Spleen (tissue), 7 donors: Measurements from ENCODE around the gene MMP25.

Experiments
- CTCF ChIP-seq, 11 experiments: fragments of 200-600 bp in 7 of 11; fragments of 450-650 bp in 4 of 11; sonication (generic) in 4 of 11; IDR thresholded peaks in 8 of 11; conservative IDR thresholded peaks in 3 of 11; 1 replicate in 7 of 11; 2 replicates in 4 of 11; pipeline versions ENCODE4 v1.4.0 to v1.8.0; 2016 to 2021; ENCODE audit warnings: antibody characterized with exemption in 11 of 11, inconsistent platforms in 4 of 11, mild to moderate bottlenecking in 1 of 11
- POLR2A ChIP-seq, 3 donors: fragments of 450-650 bp; IDR thresholded peaks; one replicate each; pipeline ENCODE4 v1.5.1; 2017; ENCODE audit warnings: antibody characterized with exemption in 3 of 3, mild to moderate bottlenecking in 1 of 3
- donor health status: DM: no; HTN: no; CAD: no; lungs with moderate emphysema.
- donor health status: DM: no; HTN: no; CAD: no.
- donor health status: DM: no; HTN: no; CAD: no.

DNA sequence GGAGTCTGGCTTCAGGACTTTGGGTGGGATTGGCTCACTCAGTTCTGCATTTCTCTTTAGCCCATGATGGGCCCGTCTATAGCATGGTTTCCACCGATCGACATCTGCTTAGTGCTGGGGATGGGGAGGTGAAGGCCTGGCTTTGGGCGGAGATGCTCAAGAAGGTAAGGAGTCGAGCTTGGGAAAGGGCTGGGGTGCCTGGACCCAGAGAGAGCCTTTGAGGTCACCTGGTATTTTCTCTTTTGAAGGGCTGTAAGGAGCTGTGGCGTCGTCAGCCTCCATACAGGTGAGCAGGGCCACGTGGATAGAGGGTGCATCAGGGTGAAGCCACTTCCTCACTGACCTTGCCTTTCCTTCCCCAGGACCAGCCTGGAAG is 20.4 kb upstream of the MMP25 start:
- TF ChIP-seq CTCF (IDR thresholded peaks at IDR 0.05 in 8 of 11, conservative IDR thresholded peaks at IDR 0.05 in 3 of 11) (no peak), POLR2A (IDR thresholded peaks at IDR 0.05) (no peak)
